ENCODE results near the gene PHETA1. TPM values are rescaled to one million over a fixed set of nuclear protein-coding genes. Genes with fewer than 3 reads are reported as not detected.
A peak's percentile ranks its signal among the peaks of the same experiment; 100 is the strongest.

The PHETA1 gene
- total and polyA plus RNA-seq, 10 of the 15 experiments (the other 5 are each of a cell fraction or from before 2014, with no cell fraction given), result 0.02 to 1.3 (median 0.51) TPM; not detected in 1

DNA sequence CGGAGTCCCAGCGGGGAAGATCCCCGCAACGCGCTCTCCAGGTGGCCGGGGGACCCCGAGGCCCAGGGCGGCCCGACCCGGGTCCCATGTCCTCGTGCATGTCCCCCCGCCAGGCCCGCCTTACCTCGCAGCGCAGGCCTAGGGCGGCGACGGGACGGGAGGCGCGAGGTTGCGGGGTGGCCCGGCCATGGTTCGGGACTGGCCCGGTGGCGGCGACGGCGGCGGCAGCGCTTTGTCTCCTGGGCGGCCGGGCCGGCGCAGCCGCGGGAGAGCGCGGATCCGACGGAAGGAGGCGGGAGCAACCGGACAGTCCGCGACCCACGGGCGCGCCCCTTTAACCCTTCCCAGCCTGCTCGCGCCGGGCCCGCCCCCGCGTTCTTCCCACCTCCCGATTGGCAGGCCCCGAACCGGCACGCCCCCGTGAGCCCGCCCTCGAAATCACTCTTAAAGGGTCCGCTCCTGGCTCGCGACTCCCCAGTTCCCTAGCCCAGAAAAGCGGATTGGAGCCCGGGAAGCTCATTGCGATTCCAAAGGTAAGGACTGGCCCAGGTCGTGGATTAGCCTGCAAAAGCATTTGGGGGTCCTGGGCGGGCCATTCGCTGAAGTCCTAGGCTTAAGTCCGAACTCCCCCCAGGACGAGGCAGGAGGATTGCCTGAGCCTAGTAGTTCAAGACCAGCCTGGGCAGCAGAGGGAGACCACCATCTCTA, at the start of gene PHETA1 (continued):
- no peak for TF ChIP-seq CREB1 (IDR thresholded peaks at IDR 0.05; ENCODE audit: low read depth)
- no peak for TF ChIP-seq PAX5 (IDR thresholded peaks at IDR 0.05; ENCODE audit: borderline replicate concordance, low read depth, low read length)
- TF ChIP-seq, protein P1, sequence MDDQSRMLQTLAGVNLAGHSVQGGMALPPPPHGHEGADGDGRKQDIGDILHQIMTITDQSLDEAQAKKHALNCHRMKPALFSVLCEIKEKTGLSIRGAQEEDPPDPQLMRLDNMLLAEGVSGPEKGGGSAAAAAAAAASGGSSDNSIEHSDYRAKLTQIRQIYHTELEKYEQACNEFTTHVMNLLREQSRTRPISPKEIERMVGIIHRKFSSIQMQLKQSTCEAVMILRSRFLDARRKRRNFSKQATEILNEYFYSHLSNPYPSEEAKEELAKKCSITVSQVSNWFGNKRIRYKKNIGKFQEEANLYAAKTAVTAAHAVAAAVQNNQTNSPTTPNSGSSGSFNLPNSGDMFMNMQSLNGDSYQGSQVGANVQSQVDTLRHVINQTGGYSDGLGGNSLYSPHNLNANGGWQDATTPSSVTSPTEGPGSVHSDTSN (IDR thresholded peaks at IDR 0.05; ENCODE audit: insufficient replicate concordance, low read depth, low read length), result peak; percentile 17
- no peak for TF ChIP-seq ETV6 (conservative IDR thresholded peaks at IDR 0.05 in 1 of 2, IDR thresholded peaks at IDR 0.05 in 1 of 2; ENCODE audit: borderline replicate concordance in 1 of 2, low read depth in 1 of 2)
- TF ChIP-seq RUNX3 (IDR thresholded peaks at IDR 0.05; ENCODE audit: low read length), result no peak
- TF ChIP-seq TCF7 (IDR thresholded peaks at IDR 0.05; ENCODE audit: borderline replicate concordance), result no peak
- no peak for TF ChIP-seq TCF12 (IDR thresholded peaks at IDR 0.05; ENCODE audit: low read depth, low read length)
- TF ChIP-seq ATF7 (IDR thresholded peaks at IDR 0.05; ENCODE audit: low read depth), result no peak
- no peak for TF ChIP-seq KDM1A (IDR thresholded peaks at IDR 0.05; ENCODE audit: borderline replicate concordance)
- TF ChIP-seq, protein P2, sequence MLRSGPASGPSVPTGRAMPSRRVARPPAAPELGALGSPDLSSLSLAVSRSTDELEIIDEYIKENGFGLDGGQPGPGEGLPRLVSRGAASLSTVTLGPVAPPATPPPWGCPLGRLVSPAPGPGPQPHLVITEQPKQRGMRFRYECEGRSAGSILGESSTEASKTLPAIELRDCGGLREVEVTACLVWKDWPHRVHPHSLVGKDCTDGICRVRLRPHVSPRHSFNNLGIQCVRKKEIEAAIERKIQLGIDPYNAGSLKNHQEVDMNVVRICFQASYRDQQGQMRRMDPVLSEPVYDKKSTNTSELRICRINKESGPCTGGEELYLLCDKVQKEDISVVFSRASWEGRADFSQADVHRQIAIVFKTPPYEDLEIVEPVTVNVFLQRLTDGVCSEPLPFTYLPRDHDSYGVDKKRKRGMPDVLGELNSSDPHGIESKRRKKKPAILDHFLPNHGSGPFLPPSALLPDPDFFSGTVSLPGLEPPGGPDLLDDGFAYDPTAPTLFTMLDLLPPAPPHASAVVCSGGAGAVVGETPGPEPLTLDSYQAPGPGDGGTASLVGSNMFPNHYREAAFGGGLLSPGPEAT (IDR thresholded peaks at IDR 0.05; ENCODE audit: low read depth), result peak; percentile 92
- no peak for TF ChIP-seq TAF1 (IDR thresholded peaks at IDR 0.05; ENCODE audit: borderline replicate concordance, low read depth, low read length)
- no peak for TF ChIP-seq ASH2L (IDR thresholded peaks at IDR 0.05; ENCODE audit: borderline replicate concordance, low read depth)
- no peak for TF ChIP-seq YBX1 (IDR thresholded peaks at IDR 0.05)
- no peak for TF ChIP-seq STAT3 (IDR thresholded peaks at IDR 0.05; ENCODE audit: low read depth, low read length)
- TF ChIP-seq, protein P3, sequence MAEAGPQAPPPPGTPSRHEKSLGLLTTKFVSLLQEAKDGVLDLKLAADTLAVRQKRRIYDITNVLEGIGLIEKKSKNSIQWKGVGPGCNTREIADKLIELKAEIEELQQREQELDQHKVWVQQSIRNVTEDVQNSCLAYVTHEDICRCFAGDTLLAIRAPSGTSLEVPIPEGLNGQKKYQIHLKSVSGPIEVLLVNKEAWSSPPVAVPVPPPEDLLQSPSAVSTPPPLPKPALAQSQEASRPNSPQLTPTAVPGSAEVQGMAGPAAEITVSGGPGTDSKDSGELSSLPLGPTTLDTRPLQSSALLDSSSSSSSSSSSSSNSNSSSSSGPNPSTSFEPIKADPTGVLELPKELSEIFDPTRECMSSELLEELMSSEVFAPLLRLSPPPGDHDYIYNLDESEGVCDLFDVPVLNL (IDR thresholded peaks at IDR 0.05; ENCODE audit: low read depth, low read length), result 0 out of 2 replicates have a peak, but pooled peaks have one; percentile 18
- TF ChIP-seq, protein P4, sequence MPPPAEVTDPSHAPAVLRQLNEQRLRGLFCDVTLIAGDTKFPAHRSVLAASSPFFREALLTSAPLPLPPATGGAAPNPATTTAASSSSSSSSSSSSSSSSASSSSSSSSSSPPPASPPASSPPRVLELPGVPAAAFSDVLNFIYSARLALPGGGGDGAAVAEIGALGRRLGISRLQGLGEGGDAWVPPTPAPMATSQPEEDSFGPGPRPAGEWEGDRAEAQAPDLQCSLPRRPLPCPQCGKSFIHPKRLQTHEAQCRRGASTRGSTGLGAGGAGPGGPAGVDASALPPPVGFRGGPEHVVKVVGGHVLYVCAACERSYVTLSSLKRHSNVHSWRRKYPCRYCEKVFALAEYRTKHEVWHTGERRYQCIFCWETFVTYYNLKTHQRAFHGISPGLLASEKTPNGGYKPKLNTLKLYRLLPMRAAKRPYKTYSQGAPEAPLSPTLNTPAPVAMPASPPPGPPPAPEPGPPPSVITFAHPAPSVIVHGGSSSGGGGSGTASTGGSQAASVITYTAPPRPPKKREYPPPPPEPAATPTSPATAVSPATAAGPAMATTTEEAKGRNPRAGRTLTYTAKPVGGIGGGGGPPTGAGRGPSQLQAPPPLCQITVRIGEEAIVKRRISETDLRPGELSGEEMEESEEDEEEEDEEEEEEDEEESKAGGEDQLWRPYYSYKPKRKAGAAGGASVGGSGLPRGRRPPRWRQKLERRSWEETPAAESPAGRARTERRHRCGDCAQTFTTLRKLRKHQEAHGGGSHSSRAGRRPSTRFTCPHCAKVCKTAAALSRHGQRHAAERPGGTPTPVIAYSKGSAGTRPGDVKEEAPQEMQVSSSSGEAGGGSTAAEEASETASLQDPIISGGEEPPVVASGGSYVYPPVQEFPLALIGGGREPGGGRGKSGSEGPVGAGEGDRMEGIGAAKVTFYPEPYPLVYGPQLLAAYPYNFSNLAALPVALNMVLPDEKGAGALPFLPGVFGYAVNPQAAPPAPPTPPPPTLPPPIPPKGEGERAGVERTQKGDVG (CRISPR knock-in tag; IDR thresholded peaks at IDR 0.05), result no peak
- TF ChIP-seq CEBPB (IDR thresholded peaks at IDR 0.05; ENCODE audit: borderline replicate concordance in 1 of 2, low read depth in 2 of 2, low read length in 2 of 2), result no peak
- TF ChIP-seq ZNF207 (IDR thresholded peaks at IDR 0.05; ENCODE audit: borderline replicate concordance), result no peak
- TF ChIP-seq, protein P5, sequence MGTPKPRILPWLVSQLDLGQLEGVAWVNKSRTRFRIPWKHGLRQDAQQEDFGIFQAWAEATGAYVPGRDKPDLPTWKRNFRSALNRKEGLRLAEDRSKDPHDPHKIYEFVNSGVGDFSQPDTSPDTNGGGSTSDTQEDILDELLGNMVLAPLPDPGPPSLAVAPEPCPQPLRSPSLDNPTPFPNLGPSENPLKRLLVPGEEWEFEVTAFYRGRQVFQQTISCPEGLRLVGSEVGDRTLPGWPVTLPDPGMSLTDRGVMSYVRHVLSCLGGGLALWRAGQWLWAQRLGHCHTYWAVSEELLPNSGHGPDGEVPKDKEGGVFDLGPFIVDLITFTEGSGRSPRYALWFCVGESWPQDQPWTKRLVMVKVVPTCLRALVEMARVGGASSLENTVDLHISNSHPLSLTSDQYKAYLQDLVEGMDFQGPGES (IDR thresholded peaks at IDR 0.05), result no peak
- TF ChIP-seq MYB (IDR thresholded peaks at IDR 0.05; ENCODE audit: borderline replicate concordance, low read depth, low read length), result 0 out of 2 replicates have a peak, but pooled peaks have one; percentile 54

Measured in GM12878 (cell line).